HepG2 (cell line): ENCODE data around the gene CDC6. TPM values are rescaled to one million over a fixed set of nuclear protein-coding genes. Genes with fewer than 3 reads are reported as not detected.
A peak's percentile ranks its signal among the peaks of the same experiment; 100 is the strongest.

ENCODE experiments used
- HNRNPLL ChIP-seq: fragments of 200-400 bp; formaldehyde crosslinking; IDR thresholded peaks from 2 replicates; pipeline ENCODE4 v1.6.1; 2017; ENCODE audit warnings: mild to moderate bottlenecking, low read depth, low read length; ENCODE audit not compliant: poor library complexity, severe bottlenecking
- KDM5B ChIP-seq: sonication (generic); formaldehyde crosslinking; IDR thresholded peaks from 2 replicates; pipeline ENCODE4 v1.4.0; 2020; ENCODE audit warnings: missing genetic modification reagents, mild to moderate bottlenecking, borderline replicate concordance
- ZFX ChIP-seq: sonication (generic); formaldehyde crosslinking; IDR thresholded peaks from 2 replicates; pipeline ENCODE4 v1.4.0; 2020; ENCODE audit warnings: mild to moderate bottlenecking, low read depth, missing genetic modification reagents, moderate library complexity
- ZNF335 ChIP-seq: sonication (generic); formaldehyde crosslinking; IDR thresholded peaks from 2 replicates; pipeline ENCODE4 v1.4.0; 2020; ENCODE audit warnings: missing genetic modification reagents
- polyA plus RNA-seq, 8 experiments: library from polyadenylated mRNA; depleted of rRNA in 3 of 8; stranded (reverse) in 7 of 8; unstranded in 1 of 8; fragments of >200 nt; fragmentation: Illumina TruSeq in 4 of 8; extraction: Trizol in 4 of 8; gene quantifications; 2 replicates each; pipeline versions ENCODE4 v1.2.1 to v1.2.3, GENCODE V29; 2011 to 2016; ENCODE audit warnings: low read depth in 4 of 8, missing spikeins in 1 of 8, mixed read lengths in 1 of 8; ENCODE audit not compliant: insufficient read depth in 1 of 8
- total RNA-seq, 5 experiments: library from RNA; depleted of rRNA; stranded (reverse); fragments of >200 nt; fragmentation: Illumina TruSeq; extraction: Trizol; gene quantifications; 2 replicates each; pipeline ENCODE4 v1.2.3, GENCODE V29; 2016; ENCODE audit warnings: low read depth in 1 of 5
- TF ChIP-seq, protein P1 (sequence below): sonication (generic); formaldehyde crosslinking; IDR thresholded peaks from 2 replicates; pipeline ENCODE4 v1.4.0; 2020; ENCODE audit warnings: missing genetic modification reagents
- TF ChIP-seq, protein P2 (sequence below): sonication (generic); formaldehyde crosslinking; IDR thresholded peaks from 2 replicates; pipeline ENCODE4 v1.5.0; 2020; ENCODE audit warnings: missing genetic modification reagents
- TF ChIP-seq, protein P3 (sequence below): IDR thresholded peaks from 2 replicates; pipeline ENCODE4 v1.6.1; 2016; ENCODE audit warnings: low read depth, borderline replicate concordance
- TF ChIP-seq, protein P4 (sequence below): sonication (generic); formaldehyde crosslinking; IDR thresholded peaks from 2 replicates; pipeline ENCODE4 v1.5.0; 2020; ENCODE audit warnings: mild to moderate bottlenecking, missing genetic modification reagents
- TF ChIP-seq, protein P5 (sequence below): sonication (generic); formaldehyde crosslinking; IDR thresholded peaks from 2 replicates; pipeline ENCODE4 v1.8.0; 2022; ENCODE audit warnings: low read depth, missing genetic modification reagents
- TF ChIP-seq, protein P6 (sequence below): IDR thresholded peaks from 2 replicates; pipeline ENCODE4 v1.6.1; 2016; ENCODE audit warnings: missing compliant biosample characterization, missing genetic modification reagents, borderline replicate concordance
- TF ChIP-seq, protein P7 (sequence below): sonication (generic); formaldehyde crosslinking; IDR thresholded peaks from 2 replicates; pipeline ENCODE4 v1.4.0; 2020; ENCODE audit warnings: missing genetic modification reagents

The CDC6 gene
- total and polyA plus RNA-seq, 2 of the 13 experiments (the other 11 are each of a cell fraction or from before 2014, with no cell fraction given): 17.4 to 114 TPM

DNA sequence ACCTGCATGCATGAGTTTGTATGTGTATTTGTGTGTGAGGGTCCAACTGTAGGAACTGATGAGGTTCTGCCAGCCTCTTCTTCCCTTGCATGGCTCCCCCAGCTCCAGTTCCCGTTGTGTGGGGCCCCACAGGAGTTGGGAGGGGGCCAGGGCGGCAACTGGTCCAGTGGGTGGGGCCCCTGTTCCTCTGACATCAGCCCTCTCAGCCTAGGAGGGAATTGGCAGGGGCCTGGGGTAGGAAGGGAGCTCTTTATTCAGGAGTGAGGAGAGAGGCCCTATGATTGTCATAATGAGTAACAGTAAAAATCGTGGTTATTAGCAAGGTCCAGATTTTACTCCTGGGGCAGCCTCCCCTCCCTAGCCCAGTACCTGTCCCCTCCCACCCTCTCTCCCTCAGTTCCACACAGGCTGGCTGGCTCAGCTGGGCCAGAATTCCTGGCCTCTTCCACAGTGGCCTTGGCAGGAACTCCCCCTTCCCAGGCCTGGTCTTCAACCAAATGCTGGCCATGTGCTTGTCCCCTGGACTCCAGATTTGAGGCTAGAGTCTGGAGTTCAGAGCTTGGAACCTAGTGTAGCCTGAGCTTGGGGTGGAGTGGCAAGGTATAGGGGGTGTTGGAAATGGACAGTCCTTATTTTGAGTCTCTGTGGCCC is 40.2 kb downstream of the CDC6 start (continued):
- TF ChIP-seq, protein P1, sequence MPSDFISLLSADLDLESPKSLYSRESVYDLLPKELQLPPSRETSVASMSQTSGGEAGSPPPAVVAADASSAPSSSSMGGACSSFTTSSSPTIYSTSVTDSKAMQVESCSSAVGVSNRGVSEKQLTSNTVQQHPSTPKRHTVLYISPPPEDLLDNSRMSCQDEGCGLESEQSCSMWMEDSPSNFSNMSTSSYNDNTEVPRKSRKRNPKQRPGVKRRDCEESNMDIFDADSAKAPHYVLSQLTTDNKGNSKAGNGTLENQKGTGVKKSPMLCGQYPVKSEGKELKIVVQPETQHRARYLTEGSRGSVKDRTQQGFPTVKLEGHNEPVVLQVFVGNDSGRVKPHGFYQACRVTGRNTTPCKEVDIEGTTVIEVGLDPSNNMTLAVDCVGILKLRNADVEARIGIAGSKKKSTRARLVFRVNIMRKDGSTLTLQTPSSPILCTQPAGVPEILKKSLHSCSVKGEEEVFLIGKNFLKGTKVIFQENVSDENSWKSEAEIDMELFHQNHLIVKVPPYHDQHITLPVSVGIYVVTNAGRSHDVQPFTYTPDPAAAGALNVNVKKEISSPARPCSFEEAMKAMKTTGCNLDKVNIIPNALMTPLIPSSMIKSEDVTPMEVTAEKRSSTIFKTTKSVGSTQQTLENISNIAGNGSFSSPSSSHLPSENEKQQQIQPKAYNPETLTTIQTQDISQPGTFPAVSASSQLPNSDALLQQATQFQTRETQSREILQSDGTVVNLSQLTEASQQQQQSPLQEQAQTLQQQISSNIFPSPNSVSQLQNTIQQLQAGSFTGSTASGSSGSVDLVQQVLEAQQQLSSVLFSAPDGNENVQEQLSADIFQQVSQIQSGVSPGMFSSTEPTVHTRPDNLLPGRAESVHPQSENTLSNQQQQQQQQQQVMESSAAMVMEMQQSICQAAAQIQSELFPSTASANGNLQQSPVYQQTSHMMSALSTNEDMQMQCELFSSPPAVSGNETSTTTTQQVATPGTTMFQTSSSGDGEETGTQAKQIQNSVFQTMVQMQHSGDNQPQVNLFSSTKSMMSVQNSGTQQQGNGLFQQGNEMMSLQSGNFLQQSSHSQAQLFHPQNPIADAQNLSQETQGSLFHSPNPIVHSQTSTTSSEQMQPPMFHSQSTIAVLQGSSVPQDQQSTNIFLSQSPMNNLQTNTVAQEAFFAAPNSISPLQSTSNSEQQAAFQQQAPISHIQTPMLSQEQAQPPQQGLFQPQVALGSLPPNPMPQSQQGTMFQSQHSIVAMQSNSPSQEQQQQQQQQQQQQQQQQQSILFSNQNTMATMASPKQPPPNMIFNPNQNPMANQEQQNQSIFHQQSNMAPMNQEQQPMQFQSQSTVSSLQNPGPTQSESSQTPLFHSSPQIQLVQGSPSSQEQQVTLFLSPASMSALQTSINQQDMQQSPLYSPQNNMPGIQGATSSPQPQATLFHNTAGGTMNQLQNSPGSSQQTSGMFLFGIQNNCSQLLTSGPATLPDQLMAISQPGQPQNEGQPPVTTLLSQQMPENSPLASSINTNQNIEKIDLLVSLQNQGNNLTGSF (CRISPR knock-in tag): 0 out of 2 replicates have a peak, but pooled peaks have one; percentile 41
- TF ChIP-seq, protein P2, sequence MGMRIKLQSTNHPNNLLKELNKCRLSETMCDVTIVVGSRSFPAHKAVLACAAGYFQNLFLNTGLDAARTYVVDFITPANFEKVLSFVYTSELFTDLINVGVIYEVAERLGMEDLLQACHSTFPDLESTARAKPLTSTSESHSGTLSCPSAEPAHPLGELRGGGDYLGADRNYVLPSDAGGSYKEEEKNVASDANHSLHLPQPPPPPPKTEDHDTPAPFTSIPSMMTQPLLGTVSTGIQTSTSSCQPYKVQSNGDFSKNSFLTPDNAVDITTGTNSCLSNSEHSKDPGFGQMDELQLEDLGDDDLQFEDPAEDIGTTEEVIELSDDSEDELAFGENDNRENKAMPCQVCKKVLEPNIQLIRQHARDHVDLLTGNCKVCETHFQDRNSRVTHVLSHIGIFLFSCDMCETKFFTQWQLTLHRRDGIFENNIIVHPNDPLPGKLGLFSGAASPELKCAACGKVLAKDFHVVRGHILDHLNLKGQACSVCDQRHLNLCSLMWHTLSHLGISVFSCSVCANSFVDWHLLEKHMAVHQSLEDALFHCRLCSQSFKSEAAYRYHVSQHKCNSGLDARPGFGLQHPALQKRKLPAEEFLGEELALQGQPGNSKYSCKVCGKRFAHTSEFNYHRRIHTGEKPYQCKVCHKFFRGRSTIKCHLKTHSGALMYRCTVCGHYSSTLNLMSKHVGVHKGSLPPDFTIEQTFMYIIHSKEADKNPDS (CRISPR knock-in tag): no peak
- TF ChIP-seq, protein P3, sequence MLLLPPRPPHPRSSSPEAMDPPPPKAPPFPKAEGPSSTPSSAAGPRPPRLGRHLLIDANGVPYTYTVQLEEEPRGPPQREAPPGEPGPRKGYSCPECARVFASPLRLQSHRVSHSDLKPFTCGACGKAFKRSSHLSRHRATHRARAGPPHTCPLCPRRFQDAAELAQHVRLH: no peak
- TF ChIP-seq, protein P4, sequence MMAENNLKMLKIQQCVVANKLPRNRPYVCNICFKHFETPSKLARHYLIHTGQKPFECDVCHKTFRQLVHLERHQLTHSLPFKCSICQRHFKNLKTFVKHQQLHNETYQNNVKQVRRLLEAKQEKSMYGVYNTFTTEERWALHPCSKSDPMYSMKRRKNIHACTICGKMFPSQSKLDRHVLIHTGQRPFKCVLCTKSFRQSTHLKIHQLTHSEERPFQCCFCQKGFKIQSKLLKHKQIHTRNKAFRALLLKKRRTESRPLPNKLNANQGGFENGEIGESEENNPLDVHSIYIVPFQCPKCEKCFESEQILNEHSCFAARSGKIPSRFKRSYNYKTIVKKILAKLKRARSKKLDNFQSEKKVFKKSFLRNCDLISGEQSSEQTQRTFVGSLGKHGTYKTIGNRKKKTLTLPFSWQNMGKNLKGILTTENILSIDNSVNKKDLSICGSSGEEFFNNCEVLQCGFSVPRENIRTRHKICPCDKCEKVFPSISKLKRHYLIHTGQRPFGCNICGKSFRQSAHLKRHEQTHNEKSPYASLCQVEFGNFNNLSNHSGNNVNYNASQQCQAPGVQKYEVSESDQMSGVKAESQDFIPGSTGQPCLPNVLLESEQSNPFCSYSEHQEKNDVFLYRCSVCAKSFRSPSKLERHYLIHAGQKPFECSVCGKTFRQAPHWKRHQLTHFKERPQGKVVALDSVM (CRISPR knock-in tag): 0 out of 2 replicates have a peak, but pooled peaks have one; percentile 23
- TF ChIP-seq, protein P5, sequence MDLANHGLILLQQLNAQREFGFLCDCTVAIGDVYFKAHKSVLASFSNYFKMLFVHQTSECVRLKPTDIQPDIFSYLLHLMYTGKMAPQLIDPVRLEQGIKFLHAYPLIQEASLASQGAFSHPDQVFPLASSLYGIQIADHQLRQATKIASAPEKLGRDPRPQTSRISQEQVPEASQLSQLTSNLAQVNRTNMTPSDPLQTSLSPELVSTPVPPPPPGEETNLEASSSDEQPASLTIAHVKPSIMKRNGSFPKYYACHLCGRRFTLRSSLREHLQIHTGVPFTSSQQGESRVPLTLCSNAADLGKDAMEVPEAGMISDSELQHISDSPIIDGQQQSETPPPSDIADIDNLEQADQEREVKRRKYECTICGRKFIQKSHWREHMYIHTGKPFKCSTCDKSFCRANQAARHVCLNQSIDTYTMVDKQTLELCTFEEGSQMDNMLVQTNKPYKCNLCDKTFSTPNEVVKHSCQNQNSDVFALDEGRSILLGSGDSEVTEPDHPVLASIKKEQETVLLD: no peak
- no peak for TF ChIP-seq ZNF335 (CRISPR knock-in tag)
- no peak for TF ChIP-seq HNRNPLL
- TF ChIP-seq KDM5B (CRISPR knock-in tag): 0 out of 2 replicates have a peak, but pooled peaks have one; percentile 6
- peak; percentile 34; the same call in 1 of the 2 replicates for TF ChIP-seq ZFX (CRISPR knock-in tag)
- TF ChIP-seq, protein P6, sequence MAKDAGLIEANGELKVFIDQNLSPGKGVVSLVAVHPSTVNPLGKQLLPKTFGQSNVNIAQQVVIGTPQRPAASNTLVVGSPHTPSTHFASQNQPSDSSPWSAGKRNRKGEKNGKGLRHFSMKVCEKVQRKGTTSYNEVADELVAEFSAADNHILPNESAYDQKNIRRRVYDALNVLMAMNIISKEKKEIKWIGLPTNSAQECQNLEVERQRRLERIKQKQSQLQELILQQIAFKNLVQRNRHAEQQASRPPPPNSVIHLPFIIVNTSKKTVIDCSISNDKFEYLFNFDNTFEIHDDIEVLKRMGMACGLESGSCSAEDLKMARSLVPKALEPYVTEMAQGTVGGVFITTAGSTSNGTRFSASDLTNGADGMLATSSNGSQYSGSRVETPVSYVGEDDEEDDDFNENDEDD (CRISPR knock-in tag): 0 out of 2 replicates have a peak, but pooled peaks have one; percentile 41
- TF ChIP-seq, protein P7, sequence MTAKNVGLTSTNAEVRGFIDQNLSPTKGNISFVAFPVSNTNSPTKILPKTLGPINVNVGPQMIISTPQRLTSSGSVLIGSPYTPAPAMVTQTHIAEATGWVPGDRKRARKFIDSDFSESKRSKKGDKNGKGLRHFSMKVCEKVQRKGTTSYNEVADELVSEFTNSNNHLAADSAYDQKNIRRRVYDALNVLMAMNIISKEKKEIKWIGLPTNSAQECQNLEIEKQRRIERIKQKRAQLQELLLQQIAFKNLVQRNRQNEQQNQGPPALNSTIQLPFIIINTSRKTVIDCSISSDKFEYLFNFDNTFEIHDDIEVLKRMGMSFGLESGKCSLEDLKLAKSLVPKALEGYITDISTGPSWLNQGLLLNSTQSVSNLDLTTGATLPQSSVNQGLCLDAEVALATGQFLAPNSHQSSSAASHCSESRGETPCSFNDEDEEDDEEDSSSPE: peak; percentile 39; the same call in 1 of the 2 replicates
